Measurements from ENCODE around the gene LPAR5. TPM values are rescaled to one million over a fixed set of nuclear protein-coding genes. Genes with fewer than 3 reads are reported as not detected.
A peak's percentile ranks its signal among the peaks of the same experiment; 100 is the strongest.

Gene LPAR5
- 1 to 10 TPM; 7.8 to 8.0 TPM for total RNA-seq

DNA sequence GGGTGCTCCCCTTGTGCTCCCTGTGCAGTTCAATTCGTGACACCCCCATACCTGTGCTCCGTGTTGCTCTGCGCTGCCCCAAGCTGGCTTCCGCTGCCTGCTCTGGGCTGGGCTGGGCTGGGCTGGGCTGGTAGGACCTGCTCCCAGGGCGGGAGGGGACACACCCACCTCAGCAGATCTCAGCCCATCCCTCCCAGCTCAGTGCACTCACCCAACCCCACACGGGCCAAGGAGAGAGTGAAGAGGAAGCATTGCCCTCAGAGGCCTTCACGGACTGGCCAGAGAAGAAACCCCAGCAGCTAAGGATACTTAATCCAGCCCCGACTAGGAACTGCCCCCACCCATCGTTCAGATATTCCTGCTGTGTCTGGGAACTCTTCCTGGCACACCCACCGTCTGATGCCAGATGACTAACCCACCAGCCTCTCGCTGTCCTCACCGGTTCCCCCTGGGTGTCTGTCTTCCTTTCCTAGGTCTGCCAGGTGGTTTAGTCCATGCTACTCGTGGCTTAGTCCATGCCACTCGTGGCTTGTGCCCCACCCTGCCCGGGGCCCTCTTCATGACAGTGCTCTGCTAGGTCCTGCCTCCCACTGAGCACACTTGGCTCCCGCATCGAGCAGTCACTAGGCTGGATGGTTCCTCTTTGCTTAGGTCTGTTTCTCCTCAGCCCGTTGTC is at the start of gene LPAR5:
TSS of gene LPAR5 (minus strand) at position 104 of the 676 bp plus-strand sequence. CDS start 14,711 bp downstream, outside the sequence.
- Mint-ChIP-seq H3K36me3 (ENCODE audit: low read depth) (no peaks in the 10 kb centered on the region), H3K4me1 (peaks cover 45% of the 10 kb centered on the region)
- POLR2A ChIA-PET = interaction anchor here (1.2 to 3.5 kb wide), 3 partner anchors 8 to 53 kb away, joined by 4 to 13 read pairs (median 4); partner anchors contain the start of gene ZNF384

DNA sequence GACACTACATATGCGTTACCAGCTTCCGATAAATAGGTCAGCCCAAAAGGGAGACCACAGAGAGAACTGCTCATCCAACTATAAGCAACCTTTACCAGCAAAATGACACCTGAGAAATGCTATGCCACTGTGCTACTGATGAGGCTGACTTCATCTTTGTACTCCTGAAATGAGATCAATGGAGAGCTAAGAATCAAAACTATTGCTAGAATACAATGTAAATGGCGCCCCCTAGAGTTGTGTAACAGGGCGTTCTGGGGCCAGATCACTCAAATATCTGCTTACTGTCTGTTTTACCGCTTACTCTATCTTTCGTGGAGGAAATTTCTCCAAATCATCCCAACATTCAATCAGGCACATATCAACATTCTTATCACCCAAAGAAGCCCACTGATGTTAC is 48.9 kb upstream of the LPAR5 start:
- Mint-ChIP-seq H3K9me3 (no peaks in the 10 kb centered on the region), H3K27me3 (no peaks in the 10 kb centered on the region), H3K4me3 (no peak overlapping the region), H3K36me3 (ENCODE audit: low read depth) (peaks cover 53% of the 10 kb centered on the region), H3K27ac (peak overlapping the region; percentile 33), H3K4me1 (peaks cover 52% of the 10 kb centered on the region)
- ChIA-PET CTCF (interaction anchor here (0.7 to 2.1 kb wide), 21 partner anchors 11 to 149 kb away, joined by 3 to 23 read pairs (median 4); partner anchors contain the start of genes ACRBP, COPS7A and NOP2), POLR2A (interaction anchor here (0.7 to 2.0 kb wide), 5 partner anchors 10 to 189 kb away, joined by 3 to 5 read pairs (median 3); partner anchors contain the start of genes COPS7A and SPSB2)
- DNase-seq = peak; percentile 52

More for the DNA sequence above, at the start of gene LPAR5:
- CTCF ChIA-PET = interaction anchor here (1.1 kb wide), 1 partner anchor 130 kb away, joined by 3 read pairs; the partner anchor contains the start of gene PTMS
- DNase-seq = peak; percentile 46
- Mint-ChIP-seq H3K27me3 (peaks cover 2% of the 10 kb centered on the region), H3K9me3 (no peaks in the 10 kb centered on the region), H3K4me3 (peak within 1 kb of the TSS; percentile 68), H3K27ac (peak within 1 kb of the TSS; percentile 70)

DNA sequence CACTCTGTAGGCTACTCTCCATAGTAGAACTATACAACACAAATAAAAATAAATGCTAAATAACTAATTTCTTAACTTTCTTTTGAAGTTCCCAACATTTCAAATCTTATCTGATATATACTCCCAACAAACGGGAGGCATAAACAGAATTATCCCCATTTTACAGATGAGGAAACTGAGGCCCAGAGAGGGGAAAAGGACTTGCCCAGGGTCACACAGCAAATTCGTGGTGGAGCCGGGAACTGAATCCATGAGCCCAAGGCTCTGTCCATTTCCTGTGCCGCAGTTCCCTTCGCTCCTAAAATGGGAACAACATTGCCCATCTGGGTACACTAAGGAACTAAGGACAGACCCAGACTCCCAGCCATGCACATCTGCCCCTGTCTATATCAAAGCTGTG is 41.2 kb upstream of the LPAR5 start:
- CTCF ChIA-PET = no interaction called here
- H3K27me3 Mint-ChIP-seq = no peaks in the 10 kb centered on the region

GRCh38 chr12:6672143-6672542 is 36.4 kb upstream of the LPAR5 start:
- POLR2A ChIA-PET = no interaction called here
- DNase-seq = no peak
- CTCF ChIA-PET = interaction anchor here (0.8 kb wide), 1 partner anchor 57 kb away, joined by 3 read pairs; no protein-coding TSS in a partner anchor
- H3K4me3 Mint-ChIP-seq = no peak overlapping the region
- H3K36me3 Mint-ChIP-seq (ENCODE audit: low read depth) = peaks cover 84% of the 10 kb centered on the region
- H3K9me3 Mint-ChIP-seq = no peaks in the 10 kb centered on the region
- no peak overlapping the region for H3K27ac Mint-ChIP-seq
- no peaks in the 10 kb centered on the region for H3K27me3 Mint-ChIP-seq
- no peaks in the 10 kb centered on the region for H3K4me1 Mint-ChIP-seq

More for the DNA sequence above, 41.2 kb upstream of the LPAR5 start:
- Mint-ChIP-seq H3K4me3 (no peak overlapping the region), H3K36me3 (ENCODE audit: low read depth) (peaks cover 77% of the 10 kb centered on the region), H3K4me1 (peaks cover 4% of the 10 kb centered on the region), H3K9me3 (no peaks in the 10 kb centered on the region), H3K27ac (no peak overlapping the region)
- no peak for DNase-seq
- POLR2A ChIA-PET = no interaction called here

- Mint-ChIP-seq H3K4me3 (no peak overlapping the region), H3K9me3 (peaks cover 2% of the 10 kb centered on the region), H3K27ac (no peak overlapping the region), H3K4me1 (peaks cover 18% of the 10 kb centered on the region), H3K27me3 (no peaks in the 10 kb centered on the region), H3K36me3 (ENCODE audit: low read depth) (peaks cover 68% of the 10 kb centered on the region)
- ChIA-PET POLR2A (interaction anchor here (1.0 to 1.9 kb wide), 3 partner anchors 8 to 18 kb away, joined by 3 to 5 read pairs (median 3); no protein-coding TSS in a partner anchor), CTCF (interaction anchor here (0.6 to 1.5 kb wide), 2 partner anchors 85 to 497 kb away, joined by 3 to 4 read pairs; partner anchors contain the start of gene MLF2)
- no peak for DNase-seq
Observed at GRCh38 chr12:6667559-6668210, 31.9 kb upstream of the LPAR5 start.

DNA sequence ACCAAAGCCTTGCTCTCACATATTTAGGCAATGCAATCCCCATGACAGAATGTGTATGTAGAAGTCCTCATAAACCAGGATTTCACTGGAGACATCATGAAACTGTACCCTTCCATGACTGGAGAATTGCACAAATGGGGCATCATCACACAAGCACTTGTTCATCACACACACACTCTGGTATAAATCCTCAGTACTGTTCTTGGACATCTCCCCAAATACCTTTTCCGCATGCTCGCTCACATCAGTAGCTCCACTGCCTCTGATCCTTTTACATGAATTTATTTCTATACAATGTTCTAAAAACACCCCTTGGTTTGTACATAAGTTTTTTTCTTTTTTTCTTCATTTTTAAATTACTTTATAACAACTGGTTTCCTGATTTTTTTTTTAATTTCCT is 30.5 kb upstream of the LPAR5 start:
- no peak overlapping the region for H3K4me3 Mint-ChIP-seq
- peaks cover 2% of the 10 kb centered on the region for H3K9me3 Mint-ChIP-seq
- H3K4me1 Mint-ChIP-seq = peaks cover 26% of the 10 kb centered on the region
- POLR2A ChIA-PET = interaction anchor here (0.9 to 1.9 kb wide), 2 partner anchors 20 to 23 kb away, joined by 3 to 5 read pairs; partner anchors contain the start of gene ZNF384
- CTCF ChIA-PET = interaction anchor here (1.5 kb wide), 1 partner anchor 8 kb away, joined by 3 read pairs; no protein-coding TSS in a partner anchor
- DNase-seq = no peak
- H3K27ac Mint-ChIP-seq = no peak overlapping the region
- peaks cover 53% of the 10 kb centered on the region for H3K36me3 Mint-ChIP-seq (ENCODE audit: low read depth)
- H3K27me3 Mint-ChIP-seq = no peaks in the 10 kb centered on the region

DNA sequence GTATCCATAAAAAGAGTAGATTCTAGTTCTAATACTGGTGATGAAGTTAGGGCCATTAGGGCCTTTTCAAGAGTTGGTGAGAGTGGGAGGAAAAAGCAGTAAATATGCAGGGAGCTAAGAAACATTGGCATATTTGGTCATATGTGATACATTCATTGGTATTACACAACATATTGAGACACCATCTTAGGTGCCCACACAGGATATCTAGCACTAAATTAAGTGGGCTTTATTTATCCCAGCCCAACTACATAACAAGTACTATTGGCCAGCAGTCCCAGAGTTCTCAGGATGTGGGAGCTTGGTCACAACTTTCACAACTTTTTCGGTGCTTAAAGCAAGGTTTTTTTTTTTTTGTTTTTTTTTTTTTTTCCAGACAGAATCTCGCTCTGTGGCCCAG is 29.1 kb upstream of the LPAR5 start:
- H3K4me1 Mint-ChIP-seq = peaks cover 29% of the 10 kb centered on the region
- ChIA-PET CTCF (interaction anchor here (0.6 to 2.2 kb wide), 5 partner anchors 10 to 59 kb away, joined by 3 to 12 read pairs (median 4); partner anchors contain the start of gene COPS7A), POLR2A (interaction anchor here (0.6 to 3.1 kb wide), 7 partner anchors 9 to 125 kb away, joined by 3 to 36 read pairs (median 3); partner anchors contain the start of genes COPS7A, NOP2 and ZNF384)
- no peak for DNase-seq
- no peak overlapping the region for H3K27ac Mint-ChIP-seq
- peaks cover 2% of the 10 kb centered on the region for H3K9me3 Mint-ChIP-seq
- H3K4me3 Mint-ChIP-seq = no peak overlapping the region
- peaks cover 43% of the 10 kb centered on the region for H3K36me3 Mint-ChIP-seq (ENCODE audit: low read depth)
- H3K27me3 Mint-ChIP-seq = no peaks in the 10 kb centered on the region

GRCh38 chr12:6662906-6663742 is 27.4 kb upstream of the LPAR5 start, which contains the start of gene ING4:
ING4 (minus strand) TSS chr12:6663119; CDS start chr12:6663101, 18 bp downstream.
- peak; percentile 98 for DNase-seq
- Mint-ChIP-seq H3K27me3 (no peaks in the 10 kb centered on the region), H3K27ac (peak within 1 kb of the TSS; percentile 86), H3K36me3 (ENCODE audit: low read depth) (peaks cover 33% of the 10 kb centered on the region), H3K9me3 (peaks cover 2% of the 10 kb centered on the region), H3K4me1 (peaks cover 30% of the 10 kb centered on the region), H3K4me3 (peak within 1 kb of the TSS; percentile 96)
- CTCF ChIA-PET = interaction anchor here (0.7 to 2.2 kb wide), 4 partner anchors 21 to 61 kb away, joined by 4 to 12 read pairs (median 6); partner anchors contain the start of genes COPS7A and ZNF384
- POLR2A ChIA-PET = interaction anchor here (1.0 to 3.1 kb wide), 5 partner anchors 26 to 95 kb away, joined by 5 to 36 read pairs (median 7); partner anchors contain the start of genes COPS7A, NOP2 and ZNF384

DNA sequence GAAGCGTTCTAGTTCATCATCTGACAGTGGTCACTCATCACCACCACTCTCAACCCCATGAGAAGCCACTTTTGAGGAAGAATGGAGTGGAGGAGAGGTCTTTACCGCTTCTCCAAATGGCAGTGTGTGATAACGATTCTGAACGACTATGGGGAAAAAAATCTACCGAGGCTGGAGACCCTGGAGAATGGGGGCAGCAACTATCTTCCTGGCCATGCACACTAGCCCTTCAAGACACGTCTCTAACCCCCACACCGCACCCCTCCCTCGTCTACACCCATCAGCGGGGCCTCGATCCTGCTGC is 26.8 kb upstream of the LPAR5 start:
- POLR2A ChIA-PET = no interaction called here
- peak overlapping the region; percentile 96 for H3K4me3 Mint-ChIP-seq
- no peaks in the 10 kb centered on the region for H3K27me3 Mint-ChIP-seq
- no peak for DNase-seq
- CTCF ChIA-PET = interaction anchor here (1.5 kb wide), 1 partner anchor 42 kb away, joined by 6 read pairs; no protein-coding TSS in a partner anchor
- H3K9me3 Mint-ChIP-seq = peaks cover 2% of the 10 kb centered on the region
- H3K4me1 Mint-ChIP-seq = peaks cover 30% of the 10 kb centered on the region
- peak overlapping the region; percentile 86 for H3K27ac Mint-ChIP-seq
- peaks cover 29% of the 10 kb centered on the region for H3K36me3 Mint-ChIP-seq (ENCODE audit: low read depth)

GRCh38 chr12:6653987-6654386 is 18.2 kb upstream of the LPAR5 start:
- no peaks in the 10 kb centered on the region for H3K4me1 Mint-ChIP-seq
- H3K27ac Mint-ChIP-seq = no peak overlapping the region
- peaks cover 36% of the 10 kb centered on the region for H3K36me3 Mint-ChIP-seq (ENCODE audit: low read depth)
- POLR2A ChIA-PET = no interaction called here
- H3K27me3 Mint-ChIP-seq = no peaks in the 10 kb centered on the region
- CTCF ChIA-PET = no interaction called here
- no peak for DNase-seq
- no peaks in the 10 kb centered on the region for H3K9me3 Mint-ChIP-seq
- H3K4me3 Mint-ChIP-seq = no peak overlapping the region

DNA sequence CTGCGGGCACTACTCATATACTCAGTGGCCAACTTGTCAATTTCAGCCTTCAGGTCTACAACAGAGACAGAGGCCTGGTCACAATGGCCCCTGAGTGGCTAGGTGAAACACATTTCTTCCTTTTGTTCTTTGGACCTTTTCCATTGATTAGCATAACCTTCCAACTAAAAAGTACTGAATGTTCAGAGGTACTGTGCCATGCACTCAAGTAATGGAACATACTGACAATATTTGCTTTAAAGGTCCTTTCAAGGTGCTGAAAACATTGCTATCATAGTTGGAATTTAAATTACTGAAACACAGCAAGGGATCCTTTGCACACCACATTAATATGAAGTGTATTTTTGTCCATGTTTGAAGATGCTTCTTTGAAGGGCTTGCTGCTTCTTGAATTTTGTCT is 17.6 kb upstream of the LPAR5 start:
- Mint-ChIP-seq H3K4me1 (no peaks in the 10 kb centered on the region), H3K4me3 (no peak overlapping the region), H3K27ac (no peak overlapping the region)

DNA sequence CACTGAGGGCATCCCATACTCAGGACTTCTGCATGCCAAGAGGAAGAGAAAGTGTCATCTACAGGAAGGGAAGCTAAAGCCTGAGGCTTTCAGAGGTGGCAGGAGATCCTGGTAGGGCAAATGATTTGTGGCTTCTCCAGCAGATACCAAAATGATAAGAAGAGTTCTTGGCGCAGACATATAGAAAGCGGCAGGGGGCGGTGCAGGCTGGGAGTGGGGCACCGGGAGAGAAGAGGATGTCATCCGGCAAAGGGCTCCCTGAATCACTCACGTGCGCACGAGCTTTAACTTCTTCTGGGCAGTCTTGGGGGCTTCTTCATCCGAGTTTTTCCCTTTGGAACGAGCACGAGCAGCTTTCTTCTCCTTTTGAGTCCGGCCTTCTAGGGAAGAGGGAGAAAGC is 16.6 kb upstream of the LPAR5 start:
- Mint-ChIP-seq H3K27ac (peak overlapping the region; percentile 7), H3K27me3 (no peaks in the 10 kb centered on the region), H3K36me3 (ENCODE audit: low read depth) (peaks cover 35% of the 10 kb centered on the region), H3K4me3 (no peak overlapping the region), H3K9me3 (no peaks in the 10 kb centered on the region), H3K4me1 (no peaks in the 10 kb centered on the region)
- CTCF ChIA-PET = interaction anchor here (0.6 to 0.7 kb wide), 2 partner anchors 32 to 36 kb away, joined by 4 read pairs; no protein-coding TSS in a partner anchor
- DNase-seq = no peak
- POLR2A ChIA-PET = no interaction called here

More for the DNA sequence above, 17.6 kb upstream of the LPAR5 start:
- no peaks in the 10 kb centered on the region for H3K9me3 Mint-ChIP-seq
- H3K36me3 Mint-ChIP-seq (ENCODE audit: low read depth) = peaks cover 33% of the 10 kb centered on the region
- ChIA-PET CTCF (no interaction called here), POLR2A (no interaction called here)
- no peak for DNase-seq
- no peaks in the 10 kb centered on the region for H3K27me3 Mint-ChIP-seq
